ENCODE results near the gene EXO1.
"Not testable (repeated sequence)": the region's sequence is repeated elsewhere in the genome, so short reads cannot be mapped to it uniquely, and the experiment has no call there.

The EXO1 gene

GRCh38 chr1:241837416-241837815 lies 10.6 kb upstream of the EXO1 start:
- no peak for DNase-seq (ENCODE audit: low read depth)

GRCh38 chr1:241837901-241838300 lies 10.1 kb upstream of the EXO1 start:
- peak; percentile 88 for DNase-seq (ENCODE audit: low read depth)

- peak; percentile 42 for DNase-seq (ENCODE audit: low read depth)
Measured at GRCh38 chr1:241838897-241839296, 9.1 kb upstream of the EXO1 start.

GRCh38 chr1:241839369-241839979 lies 8.5 kb upstream of the EXO1 start:
- no peak for DNase-seq (ENCODE audit: low read depth)

GRCh38 chr1:241840164-241840563 lies 7.8 kb upstream of the EXO1 start:
- DNase-seq (ENCODE audit: low read depth), result no peak

GRCh38 chr1:241841691-241842090 lies 6.3 kb upstream of the EXO1 start:
- no peak for DNase-seq (ENCODE audit: low read depth)

- DNase-seq (ENCODE audit: low read depth), result peak; percentile 45
Measured at GRCh38 chr1:241842565-241842964, 5.4 kb upstream of the EXO1 start.

GRCh38 chr1:241844593-241844992 lies 3.4 kb upstream of the EXO1 start:
- DNase-seq (ENCODE audit: low read depth), result no peak

GRCh38 chr1:241846375-241846774 lies 1.6 kb upstream of the EXO1 start:
- DNase-seq (ENCODE audit: low read depth), result no peak

- DNase-seq (ENCODE audit: low read depth), result no peak
Measured at GRCh38 chr1:241846862-241847539, 1.0 kb upstream of the EXO1 start.

- DNase-seq (ENCODE audit: low read depth), result no peak
Measured at GRCh38 chr1:241847540-241847795, 536 bp upstream of the EXO1 start.

- DNase-seq (ENCODE audit: low read depth), result no peak
Measured at GRCh38 chr1:241848686-241849344, 811 bp downstream of the EXO1 start.

GRCh38 chr1:241849345-241849695 lies 1.3 kb downstream of the EXO1 start:
- DNase-seq (ENCODE audit: low read depth), result no peak

- not testable (repeated sequence) for DNase-seq (ENCODE audit: low read depth)
Measured at GRCh38 chr1:241855545-241856140, 7.6 kb downstream of the EXO1 start.

- peak; percentile 20 for DNase-seq (ENCODE audit: low read depth)
Measured at GRCh38 chr1:241857131-241857530, 9.1 kb downstream of the EXO1 start.

- DNase-seq (ENCODE audit: low read depth), result no peak
Measured at GRCh38 chr1:241860922-241861321, 12.9 kb downstream of the EXO1 start.

- no peak for DNase-seq (ENCODE audit: low read depth)
Measured at GRCh38 chr1:241869022-241869421, 21.0 kb downstream of the EXO1 start.

- peak; percentile 39 for DNase-seq (ENCODE audit: low read depth)
Measured at GRCh38 chr1:241870336-241870735, 22.3 kb downstream of the EXO1 start.

- no peak for DNase-seq (ENCODE audit: low read depth)
Measured at GRCh38 chr1:241870746-241871430, 22.9 kb downstream of the EXO1 start.

GRCh38 chr1:241881440-241881839 lies 33.4 kb downstream of the EXO1 start:
- DNase-seq (ENCODE audit: low read depth), result no peak

GRCh38 chr1:241883159-241883558 lies 35.2 kb downstream of the EXO1 start:
- DNase-seq (ENCODE audit: low read depth), result no peak

GRCh38 chr1:241888232-241888631 lies 40.2 kb downstream of the EXO1 start:
- DNase-seq (ENCODE audit: low read depth), result peak; percentile 9

- no peak for DNase-seq (ENCODE audit: low read depth)
Measured at GRCh38 chr1:241891296-241891695, 43.3 kb downstream of the EXO1 start.

Data from fibroblast of gingiva (primary cell).